ENCODE measurements around the gene SPG7.
"Not testable (repeated sequence)": the region's sequence is repeated elsewhere in the genome, so short reads cannot be mapped to it uniquely, and the experiment has no call there.

SPG7 gene

GRCh38 chr16:89507834-89508590 is at the start of gene SPG7:
Gene SPG7, plus strand, starts transcription at chr16:89508403. Its CDS starts 15 bp downstream, at chr16:89508418.
- peak; percentile 81 for DNase-seq (ENCODE audit: low spot score)

GRCh38 chr16:89458551-89458950 is 49.7 kb upstream of the SPG7 start:
- DNase-seq (ENCODE audit: low spot score): no peak

DNA sequence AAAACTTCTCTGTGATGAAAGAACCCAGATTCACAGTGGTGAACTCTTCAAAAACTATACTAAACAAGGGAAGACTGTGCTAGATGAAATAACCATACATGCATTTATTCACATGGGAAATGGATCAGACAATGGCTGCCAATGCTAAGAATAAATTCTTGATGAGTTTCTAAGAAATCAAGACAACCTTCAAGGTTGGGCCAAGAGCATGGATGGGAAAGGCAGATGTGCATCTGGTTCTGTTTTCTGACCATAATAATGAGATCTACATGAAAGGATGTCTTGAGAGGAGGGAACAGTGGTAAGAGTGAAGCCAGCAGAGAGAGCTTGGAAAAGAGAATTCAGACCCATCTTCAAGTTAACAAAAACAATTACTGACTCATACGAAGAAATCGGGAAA is 49.2 kb upstream of the SPG7 start:
- no peak for DNase-seq (ENCODE audit: low spot score)

DNA sequence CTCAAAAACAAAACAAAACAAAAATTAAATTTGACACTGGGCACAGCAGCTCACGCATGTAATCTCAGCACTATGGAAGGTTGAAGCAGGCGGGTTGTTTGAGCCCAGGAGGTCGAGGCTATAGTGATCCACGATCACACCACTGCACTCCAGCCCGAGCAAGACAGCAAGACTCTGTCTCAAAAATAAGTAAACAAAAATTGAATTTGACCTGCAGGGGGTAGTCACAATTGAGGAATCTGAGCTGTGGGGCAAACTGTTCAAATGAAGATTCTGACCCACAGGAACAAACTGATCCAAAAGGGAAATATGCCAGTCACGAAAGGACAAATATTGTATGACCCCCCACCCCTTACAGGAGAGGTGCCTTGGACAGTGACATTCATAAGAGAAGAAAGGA is 47.6 kb upstream of the SPG7 start:
- no peak for DNase-seq (ENCODE audit: low spot score)

- DNase-seq (ENCODE audit: low spot score): not testable (repeated sequence)
Observed at GRCh38 chr16:89461890-89462289, 46.3 kb upstream of the SPG7 start.

DNA sequence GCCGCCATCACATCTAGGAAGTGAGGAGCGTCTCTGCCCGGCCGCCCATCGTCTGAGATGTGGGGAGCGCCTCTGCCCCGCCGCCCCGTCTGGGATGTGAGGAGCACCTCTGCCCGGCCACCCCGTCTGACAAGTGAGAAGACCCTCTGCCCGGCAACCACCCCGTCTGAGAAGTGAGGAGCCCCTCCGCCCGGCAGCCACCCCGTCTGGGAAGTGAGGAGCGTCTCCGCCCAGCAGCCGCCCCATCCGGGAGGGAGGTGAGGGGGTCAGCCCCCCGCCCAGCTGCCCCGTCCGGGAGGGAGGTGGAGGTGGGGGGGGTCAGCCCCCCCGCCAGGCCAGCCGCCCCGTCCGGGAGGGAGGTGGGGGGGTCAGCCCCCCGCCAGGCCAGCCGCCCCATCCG is 45.6 kb upstream of the SPG7 start:
- DNase-seq (ENCODE audit: low spot score): not testable (repeated sequence)

- DNase-seq (ENCODE audit: low spot score): not testable (repeated sequence)
Observed at GRCh38 chr16:89463312-89463711, 44.9 kb upstream of the SPG7 start.

GRCh38 chr16:89466920-89467319 is 41.3 kb upstream of the SPG7 start:
- no peak for DNase-seq (ENCODE audit: low spot score)

GRCh38 chr16:89467382-89467781 is 40.8 kb upstream of the SPG7 start:
- no peak for DNase-seq (ENCODE audit: low spot score)

- no peak for DNase-seq (ENCODE audit: low spot score)
Observed at GRCh38 chr16:89472711-89473075, 35.5 kb upstream of the SPG7 start.

GRCh38 chr16:89473136-89473712 is 35.0 kb upstream of the SPG7 start:
- DNase-seq (ENCODE audit: low spot score): no peak

- DNase-seq (ENCODE audit: low spot score): no peak
Observed at GRCh38 chr16:89473791-89474414, 34.3 kb upstream of the SPG7 start.

DNA sequence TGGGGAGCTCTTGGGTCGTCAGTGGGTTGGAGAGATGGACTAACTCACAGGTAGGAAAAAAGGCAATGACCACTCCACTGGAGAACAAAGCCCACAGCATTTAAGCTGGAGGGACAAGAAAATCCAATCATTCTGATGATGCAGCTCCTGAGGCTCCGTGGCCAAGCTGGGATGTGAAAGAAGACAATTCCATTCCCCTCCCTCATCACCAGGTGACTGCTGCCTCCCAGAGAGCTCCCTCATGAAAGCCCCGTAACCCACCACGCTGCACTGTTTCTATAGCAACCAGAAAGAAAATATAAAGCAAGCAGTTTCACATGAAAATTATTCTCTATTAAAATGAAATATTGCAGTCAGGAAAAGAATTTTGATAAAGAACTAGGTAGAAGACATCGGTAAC is 33.1 kb upstream of the SPG7 start:
- no peak for DNase-seq (ENCODE audit: low spot score)

- DNase-seq (ENCODE audit: low spot score): no peak
Observed at GRCh38 chr16:89476379-89476778, 31.8 kb upstream of the SPG7 start.

- no peak for DNase-seq (ENCODE audit: low spot score)
Observed at GRCh38 chr16:89476811-89477261, 31.4 kb upstream of the SPG7 start.

DNA sequence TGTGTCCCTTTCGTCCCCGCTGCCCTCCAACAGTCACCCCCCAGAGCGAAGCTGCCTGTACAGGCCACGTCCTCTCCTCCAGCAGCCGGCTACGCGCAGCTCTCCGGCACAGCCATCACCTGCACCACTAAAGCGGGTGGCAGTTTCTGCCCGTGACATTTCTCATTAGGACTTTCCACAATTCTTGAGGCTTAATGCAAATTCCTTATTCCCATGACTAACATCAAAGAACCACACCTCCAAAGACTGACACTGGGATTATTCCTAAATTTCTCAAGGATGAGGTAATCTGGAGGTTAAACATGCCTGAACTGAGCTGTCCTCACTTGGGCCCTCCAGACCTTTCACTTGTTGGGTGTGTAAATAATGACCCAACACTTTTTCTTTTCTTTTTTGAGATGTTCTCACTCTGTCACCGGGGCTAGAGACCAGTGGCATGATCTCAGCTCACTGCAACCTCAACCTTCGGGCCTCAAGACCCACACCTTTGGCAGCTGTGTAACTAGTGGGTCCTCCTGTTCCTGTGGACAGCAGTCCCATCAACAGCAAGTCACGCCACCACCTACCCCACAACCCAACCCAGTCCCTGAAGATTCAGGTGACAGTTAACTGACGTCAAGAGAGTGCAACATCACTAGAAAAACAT is 29.5 kb upstream of the SPG7 start:
- no peak for DNase-seq (ENCODE audit: low spot score)

GRCh38 chr16:89481356-89481955 is 26.7 kb upstream of the SPG7 start:
- DNase-seq (ENCODE audit: low spot score): no peak

DNA sequence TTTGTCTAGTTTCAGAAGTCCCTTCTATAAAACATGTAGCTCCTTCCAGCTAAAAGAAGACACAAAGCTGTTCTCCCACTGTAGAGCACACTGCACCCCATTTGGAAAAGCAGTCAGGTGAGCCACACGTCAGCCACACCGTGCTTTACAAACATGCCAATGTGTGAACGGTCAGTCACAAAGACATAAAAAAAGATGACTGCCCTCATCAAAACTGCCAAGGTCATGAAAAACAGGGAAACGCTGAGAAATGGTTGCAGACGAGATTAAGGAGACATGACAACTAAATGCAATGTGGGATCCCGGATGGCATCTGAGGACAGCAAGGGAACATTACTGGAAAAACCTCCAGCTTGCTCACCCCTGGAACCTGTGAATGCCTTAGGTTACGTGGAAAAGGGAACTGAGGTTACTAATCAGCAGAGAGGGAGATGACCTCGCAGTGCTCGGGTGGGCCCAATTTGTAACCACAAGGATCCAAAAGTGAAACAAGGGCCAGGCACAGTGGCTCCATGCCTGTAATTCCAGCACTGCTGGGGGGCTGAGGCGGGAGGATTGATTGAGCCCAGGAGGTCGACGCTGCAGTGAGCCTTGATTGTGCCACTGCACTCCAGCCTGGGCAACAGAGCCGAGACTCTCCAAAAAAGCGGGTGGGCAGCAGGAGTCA is 25.9 kb upstream of the SPG7 start:
- DNase-seq (ENCODE audit: low spot score): no peak

GRCh38 chr16:89482817-89483205 is 25.4 kb upstream of the SPG7 start:
- DNase-seq (ENCODE audit: low spot score): no peak

- no peak for DNase-seq (ENCODE audit: low spot score)
Observed at GRCh38 chr16:89484041-89484501, 24.1 kb upstream of the SPG7 start.

DNA sequence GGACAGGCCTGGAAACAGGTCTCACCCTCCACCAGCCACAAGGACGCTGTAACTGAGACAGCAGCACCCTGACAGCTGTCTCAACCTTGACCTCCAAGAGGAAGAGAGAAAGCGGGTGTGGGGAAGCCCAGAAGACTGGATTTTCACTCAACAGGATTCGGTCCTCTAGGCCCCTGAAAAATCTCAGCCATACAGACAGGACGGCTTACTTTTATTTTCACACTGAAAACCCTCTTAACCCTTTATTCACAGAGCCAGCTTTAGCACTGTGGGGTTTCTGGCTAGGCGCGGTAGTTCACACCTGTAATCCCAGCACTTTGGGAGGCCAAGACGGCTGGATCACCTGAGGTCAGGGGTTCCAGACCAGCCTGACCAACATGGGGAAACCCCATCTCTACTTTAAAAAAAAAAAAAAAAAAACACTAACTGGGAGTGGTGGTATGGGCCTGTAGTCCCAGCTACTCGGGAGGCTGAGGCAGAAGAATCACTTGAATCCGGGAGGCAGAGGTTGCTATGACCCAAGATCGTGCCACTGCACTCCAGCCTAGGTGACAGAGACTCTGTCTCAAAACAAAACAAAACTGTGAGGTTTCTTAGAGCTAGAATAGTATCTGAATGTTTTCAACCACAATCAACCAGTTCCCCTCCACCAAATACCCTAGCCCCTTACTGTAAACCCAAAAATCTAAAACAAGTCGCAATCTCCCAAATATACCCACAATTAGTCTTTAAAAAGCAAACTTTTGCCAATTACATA is 23.1 kb upstream of the SPG7 start:
- DNase-seq (ENCODE audit: low spot score): no peak
